Breast epithelium (tissue), 3 donors: ENCODE measurements around the gene CCNL1.
"Not testable (repeated sequence)": the region's sequence is repeated elsewhere in the genome, so short reads cannot be mapped to it uniquely, and the experiment has no call there.

ENCODE experiments used
- CTCF ChIP-seq, 3 donors: fragments of 450-650 bp; IDR thresholded peaks; one replicate each; pipeline ENCODE4 v1.5.1; 2016 to 2017; ENCODE audit warnings: antibody characterized with exemption in 3 of 3, mild to moderate bottlenecking in 3 of 3, moderate library complexity in 3 of 3
- POLR2AphosphoS5 ChIP-seq, 3 donors: sonication (generic); formaldehyde crosslinking; IDR thresholded peaks; one replicate each; pipeline ENCODE4 v1.6.1; 2017; ENCODE audit warnings: antibody characterized with exemption in 3 of 3

GRCh38 chr3:157177801-157178453, 18.0 kb upstream of the CCNL1 start:
- TF ChIP-seq POLR2AphosphoS5, CTCF (IDR thresholded peaks at IDR 0.05): not testable (repeated sequence)
